ENCODE measurements around the gene GALNT15.

Gene GALNT15

GRCh38 chr3:16255726-16256125 is 81.2 kb downstream of the GALNT15 start:
- DNase-seq, result no peak

DNA sequence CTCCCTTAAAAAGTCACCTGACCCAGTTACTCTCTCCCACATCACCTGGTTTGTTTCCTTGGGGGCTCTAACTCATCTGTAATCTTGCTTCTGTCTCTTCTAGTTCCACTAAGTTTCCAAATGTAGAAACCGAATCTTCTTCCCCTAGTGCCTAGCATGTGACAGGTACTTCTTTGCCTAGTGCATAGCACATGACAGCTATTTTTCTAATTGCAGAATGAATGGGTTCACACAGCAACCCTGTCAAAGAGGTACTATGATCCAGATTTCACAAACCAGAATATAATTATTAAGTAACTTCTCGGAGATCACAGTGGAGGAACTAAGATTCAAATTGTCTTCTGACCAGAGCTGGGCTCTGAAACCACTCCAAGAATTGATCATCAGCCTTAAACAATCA is 82.8 kb downstream of the GALNT15 start:
- no peak for DNase-seq

DNA sequence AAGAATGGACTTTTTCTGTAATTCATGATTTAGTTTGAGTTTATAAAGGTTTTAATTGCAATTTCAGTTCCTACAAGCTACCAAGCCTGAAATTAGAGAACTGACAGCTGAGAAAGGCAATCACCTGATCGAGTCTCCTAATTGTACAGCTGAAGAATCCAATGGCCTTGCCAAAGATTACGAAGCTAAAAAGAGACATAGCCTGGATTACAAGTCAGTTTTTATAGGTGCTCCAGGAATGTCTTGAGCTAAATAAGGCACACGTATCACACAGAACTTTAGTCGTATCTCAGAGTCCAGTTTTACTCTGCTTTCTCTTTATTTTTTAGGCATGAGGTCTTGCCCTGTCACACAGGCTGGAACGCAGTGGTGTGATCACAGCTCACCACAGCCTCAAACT is 83.7 kb downstream of the GALNT15 start:
- no peak for DNase-seq

- DNase-seq, result no peak
Measured at GRCh38 chr3:16258866-16259265, 84.4 kb downstream of the GALNT15 start.

GRCh38 chr3:16260046-16260445 is 85.6 kb downstream of the GALNT15 start:
- DNase-seq, result no peak

GRCh38 chr3:16262174-16262573 is 87.7 kb downstream of the GALNT15 start:
- no peak for DNase-seq

DNA sequence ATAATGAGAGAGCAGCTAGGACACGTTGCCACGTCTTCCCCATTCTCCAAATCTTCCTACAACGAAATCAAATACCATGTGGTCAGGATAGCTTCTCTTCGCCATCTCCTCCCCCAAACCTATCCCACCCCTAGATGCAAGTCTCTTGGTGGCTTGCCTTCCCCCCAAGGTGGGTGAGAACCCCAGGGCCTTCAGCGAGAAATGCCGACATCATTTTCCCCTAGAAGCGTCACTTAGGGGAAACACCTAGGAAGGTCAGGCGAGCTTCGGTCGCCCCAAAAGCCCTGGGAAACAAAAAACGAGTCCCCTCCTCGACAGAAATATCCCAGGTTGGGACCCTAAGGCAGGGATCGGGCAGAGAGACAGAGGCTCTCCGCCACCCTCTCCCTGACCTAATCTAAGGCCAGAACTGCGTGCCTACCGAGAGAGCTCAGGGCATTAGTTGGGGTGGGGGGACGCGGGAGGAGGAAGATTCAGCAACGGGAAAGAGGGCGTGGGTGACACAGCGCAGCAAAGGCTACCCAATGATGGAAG is 89.8 kb downstream of the GALNT15 start:
- DNase-seq, result no peak

GRCh38 chr3:16264708-16265454 is 90.4 kb downstream of the GALNT15 start, which contains the start of the genes DPH3 and OXNAD1:
Gene DPH3 (minus strand): TSS chr3:16264943. CDS start chr3:16264876, 67 bp downstream.
Gene OXNAD1 (plus strand): TSS chr3:16265212. CDS start chr3:16270953, 5,741 bp downstream.
- DNase-seq, result peak; percentile 90

GRCh38 chr3:16265455-16265786 is 90.9 kb downstream of the GALNT15 start:
- DNase-seq, result no peak

- DNase-seq, result no peak
Measured at GRCh38 chr3:16266714-16267113, 92.2 kb downstream of the GALNT15 start.

DNA sequence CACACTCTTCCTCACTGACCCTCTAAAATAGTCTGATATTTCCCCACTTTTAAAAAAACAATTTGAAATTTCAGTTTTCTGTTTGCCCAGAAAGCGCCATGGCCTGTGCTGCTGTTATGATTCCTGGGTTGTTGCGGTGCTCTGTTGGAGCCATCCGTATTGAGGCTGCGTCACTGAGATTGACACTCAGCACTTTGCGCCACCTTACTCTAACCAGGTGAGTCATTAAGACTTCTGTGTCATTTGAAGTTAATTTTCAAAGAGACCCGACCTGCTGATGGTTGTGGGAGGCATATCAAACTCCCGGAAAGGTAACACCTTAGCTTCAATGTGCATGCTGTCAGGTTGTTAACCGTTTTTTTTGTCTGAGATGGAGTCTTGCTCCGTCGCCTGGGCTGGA is 96.4 kb downstream of the GALNT15 start:
- DNase-seq, result no peak

DNA sequence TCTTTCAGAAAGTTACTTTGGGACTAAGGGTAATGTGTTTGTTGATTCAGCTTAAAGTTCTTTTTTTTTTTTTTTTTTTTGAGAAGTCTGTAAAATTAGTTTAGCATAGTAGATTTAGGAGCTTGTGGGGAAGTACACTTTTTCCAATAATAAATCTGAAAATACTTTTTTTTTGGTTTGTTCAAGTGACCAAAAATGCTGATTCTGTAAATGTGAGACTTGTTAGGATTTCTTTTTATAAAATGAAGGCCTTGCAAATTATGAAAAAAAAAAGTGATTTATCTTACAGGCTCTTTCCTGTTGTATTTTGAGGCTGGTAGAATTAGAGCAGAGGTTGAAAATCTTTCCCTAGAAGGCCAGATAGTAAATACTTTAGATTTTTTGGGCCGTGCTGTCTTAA is 98.1 kb downstream of the GALNT15 start:
- DNase-seq, result no peak

DNA sequence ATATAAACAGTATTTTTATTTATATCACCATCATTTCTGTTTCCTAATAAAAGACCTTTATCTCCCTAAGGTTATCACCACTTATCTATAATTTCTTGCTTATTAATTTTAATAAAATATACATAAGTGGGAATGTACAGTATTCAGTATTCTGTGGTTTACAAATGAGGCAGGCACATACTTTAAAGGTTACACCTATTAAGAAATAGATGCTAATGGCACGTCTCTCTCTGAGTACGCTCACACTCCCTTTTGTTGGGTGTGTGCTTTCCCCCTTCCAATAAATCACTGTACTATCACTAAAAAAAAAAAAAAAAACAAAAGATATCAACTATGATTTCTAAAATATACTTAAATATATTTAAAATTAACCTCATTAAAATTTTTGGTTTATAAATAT is 99.4 kb downstream of the GALNT15 start:
- no peak for DNase-seq

- no peak for DNase-seq
Measured at GRCh38 chr3:16277471-16277870, 103.0 kb downstream of the GALNT15 start.

DNA sequence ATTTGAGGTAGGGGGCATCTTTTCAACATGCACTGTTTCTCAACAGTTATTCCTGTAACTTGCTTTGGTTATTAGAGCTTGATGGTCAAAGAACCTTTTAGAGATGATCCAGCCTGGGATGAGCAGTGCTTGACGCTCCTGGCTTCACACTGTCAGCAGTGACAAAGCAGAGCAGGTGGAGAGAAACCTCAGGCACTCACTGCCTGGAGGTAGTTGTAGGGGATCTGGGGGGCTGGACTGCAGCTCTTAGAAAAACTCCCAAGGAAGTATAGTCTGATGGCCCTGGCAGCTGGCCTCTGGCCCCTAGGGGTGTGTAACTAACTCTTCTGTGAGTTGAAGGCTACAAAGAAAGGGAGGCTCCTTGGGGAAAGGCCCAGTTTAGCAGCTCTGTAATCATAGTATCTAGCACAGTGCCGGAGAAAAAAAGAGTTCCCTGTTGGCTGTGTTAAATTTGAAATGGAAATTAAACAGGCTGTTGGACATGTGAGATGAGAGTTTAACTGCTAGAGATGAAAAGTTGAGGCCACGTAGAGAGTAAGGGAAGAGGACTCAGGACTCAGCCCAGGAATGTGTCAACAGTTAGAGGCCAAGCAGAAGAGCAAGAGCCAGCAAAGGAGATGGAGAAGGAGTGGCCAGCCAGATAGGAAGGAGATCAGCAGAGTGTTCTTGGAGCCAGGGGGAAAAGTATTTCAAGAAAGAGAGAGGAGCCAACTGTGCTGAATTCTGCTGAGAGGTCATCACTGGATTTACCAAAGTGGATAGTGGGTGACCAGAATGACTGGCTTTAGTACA is 104.7 kb downstream of the GALNT15 start:
- no peak for DNase-seq

GRCh38 chr3:16280671-16281070 is 106.2 kb downstream of the GALNT15 start:
- no peak for DNase-seq
